IMR-90 (cell line): ENCODE results near the gene GTF2H4. TPM values are rescaled to one million over a fixed set of nuclear protein-coding genes. Genes with fewer than 3 reads are reported as not detected.

Experiments
- ATAC-seq: fragments of 200-7000 bp; cut with Tn5 transposase; 2 replicates; pipeline ENCODE4 v1.9.1; 2020; ENCODE audit warnings: low read depth, mild to moderate bottlenecking, moderate library complexity
- BruUV-seq: library from RNA; stranded (reverse); fragments of 400-500 nt; replicated peaks from 2 replicates; lab custom pipeline; 2021; lab: Mats Ljungman, UMichigan
- CTCF ChIA-PET: fragments of 300-600 bp; formaldehyde crosslinking; extraction: SDS; loops from one replicate; lab custom pipeline; 2021; ENCODE audit warnings: antibody characterized with exemption; lab: Yijun Ruan, JAX
- POLR2A ChIA-PET: fragments of 300-600 bp; sonication (Branson Sonifier 250); formaldehyde crosslinking; loops from one replicate; lab custom pipeline; 2022; ENCODE audit warnings: antibody characterized with exemption; ENCODE audit not compliant: unreplicated experiment; lab: Charles Lee
- DNase-seq: peaks from one replicate; pipeline ENCODE4 v3.0.0; 2013
- H2AFZ ChIP-seq: replicated peaks from 2 replicates; pipeline ENCODE3; 2013; ENCODE audit warnings: low read length, mild to moderate bottlenecking; ENCODE audit not compliant: poor library complexity
- H2AK5ac ChIP-seq: 2 replicates; pipeline ENCODE4 v1.6.1; 2013; ENCODE audit warnings: low read depth, low read length, inconsistent platforms
- H2AK9ac ChIP-seq: replicated peaks from 2 replicates; pipeline ENCODE3; 2013; ENCODE audit warnings: mild to moderate bottlenecking, low read depth, low read length, moderate library complexity; ENCODE audit not compliant: poor library complexity
- H2BK120ac ChIP-seq: 2 replicates; pipeline ENCODE4 v1.6.1; 2013; ENCODE audit warnings: low read depth, low read length, inconsistent platforms
- H2BK15ac ChIP-seq: 3 replicates; pipeline ENCODE4 v1.6.1; 2013; ENCODE audit warnings: low read depth, low read length, inconsistent platforms
- H2BK20ac ChIP-seq: 2 replicates; pipeline ENCODE4 v1.6.1; 2013; ENCODE audit warnings: low read depth, mild to moderate bottlenecking, inconsistent platforms, low read length, moderate library complexity
- H2BK5ac ChIP-seq: 2 replicates; pipeline ENCODE4 v1.6.1; 2013; ENCODE audit warnings: mild to moderate bottlenecking, low read depth, low read length, inconsistent platforms; ENCODE audit not compliant: poor library complexity, severe bottlenecking
- H3K14ac ChIP-seq: replicated peaks from 2 replicates; pipeline ENCODE4 v1.6.1; 2013; ENCODE audit warnings: low read depth, low read length, inconsistent platforms
- H3K18ac ChIP-seq: 2 replicates; pipeline ENCODE4 v1.6.1; 2013; ENCODE audit warnings: low read depth, low read length, control low read depth
- H3K23ac ChIP-seq: 2 replicates; pipeline ENCODE4 v1.6.1; 2013; ENCODE audit warnings: low read depth, low read length, inconsistent platforms
- H3K27ac ChIP-seq: 2 replicates; pipeline ENCODE4 v1.5.1; 2013; ENCODE audit warnings: mild to moderate bottlenecking, control low read depth, low read length; ENCODE audit not compliant: insufficient read depth
- H3K27me3 ChIP-seq: 2 replicates; pipeline ENCODE4 v1.6.1; 2013; ENCODE audit warnings: low read length; ENCODE audit not compliant: control insufficient read depth, insufficient read depth
- H3K36me3 ChIP-seq: 2 replicates; pipeline ENCODE4 v1.6.1; 2013; ENCODE audit warnings: low read length, mixed read lengths; ENCODE audit not compliant: control insufficient read depth, insufficient read depth
- H3K4ac ChIP-seq: 2 replicates; pipeline ENCODE4 v1.6.1; 2013; ENCODE audit warnings: low read depth, low read length, inconsistent platforms
- H3K4me1 ChIP-seq: 2 replicates; pipeline ENCODE4 v1.6.1; 2013; ENCODE audit warnings: low read length, mixed read lengths; ENCODE audit not compliant: control insufficient read depth, insufficient read depth
- H3K4me2 ChIP-seq: 2 replicates; pipeline ENCODE4 v1.6.1; 2013; ENCODE audit warnings: low read depth, mild to moderate bottlenecking, control low read depth, low read length, moderate library complexity
- H3K4me3 ChIP-seq: 2 replicates; pipeline ENCODE4 v1.5.1; 2013; ENCODE audit warnings: low read depth, mild to moderate bottlenecking, control low read depth, low read length, moderate library complexity; ENCODE audit not compliant: insufficient read depth
- H3K56ac ChIP-seq: 2 replicates; pipeline ENCODE4 v1.6.1; 2013; ENCODE audit warnings: low read length, inconsistent platforms; ENCODE audit not compliant: insufficient read depth; ENCODE audit errors: extremely low read depth
- H3K79me1 ChIP-seq, 2 experiments: 2 replicates each; pipeline ENCODE4 v1.6.1; 2013; ENCODE audit warnings: low read length in 2 of 2, inconsistent platforms in 1 of 2, low read depth in 1 of 2
- H3K9ac ChIP-seq: 2 replicates; pipeline ENCODE4 v1.6.1; 2013; ENCODE audit warnings: low read depth, low read length, control low read depth
- H3K9me1 ChIP-seq: 2 replicates; pipeline ENCODE4 v1.6.1; 2013; ENCODE audit warnings: low read length, inconsistent platforms; ENCODE audit not compliant: insufficient read depth
- H3K9me3 ChIP-seq: 2 replicates; pipeline ENCODE4 v1.6.1; 2013; ENCODE audit warnings: low read length; ENCODE audit not compliant: control insufficient read depth, insufficient read depth
- H4K20me1 ChIP-seq: 2 replicates; pipeline ENCODE4 v1.6.1; 2013; ENCODE audit warnings: low read length, inconsistent platforms; ENCODE audit not compliant: insufficient read depth
- H4K5ac ChIP-seq: 2 replicates; pipeline ENCODE4 v1.6.1; 2013; ENCODE audit warnings: mild to moderate bottlenecking, low read depth, low read length, control low read depth
- H4K8ac ChIP-seq, 2 experiments: 2 replicates each; pipeline ENCODE4 v1.6.1; 2013; ENCODE audit warnings: low read depth in 2 of 2, low read length in 2 of 2, control low read depth in 1 of 2, inconsistent platforms in 1 of 2
- H4K91ac ChIP-seq: 2 replicates; pipeline ENCODE4 v1.6.1; 2013; ENCODE audit warnings: low read depth, low read length, inconsistent platforms; ENCODE audit not compliant: insufficient read depth
- BHLHE40 ChIP-seq: fragments of 150-350 bp; IDR thresholded peaks from 2 replicates; pipeline ENCODE4 v1.6.1; 2016; ENCODE audit warnings: mild to moderate bottlenecking, low read depth, low read length
- CEBPB ChIP-seq: IDR thresholded peaks from 2 replicates; pipeline ENCODE4 v1.6.1; 2012; ENCODE audit warnings: low read depth, low read length, improper control_type of control experiment
- CHD1 ChIP-seq: IDR thresholded peaks from 2 replicates; pipeline ENCODE4 v1.6.1; 2012; ENCODE audit warnings: low read depth, low read length, improper control_type of control experiment
- FOS ChIP-seq: fragments of 150-350 bp; IDR thresholded peaks from 2 replicates; pipeline ENCODE4 v1.6.1; 2016; ENCODE audit warnings: low read depth, low read length
- MAFK ChIP-seq: IDR thresholded peaks from 2 replicates; pipeline ENCODE4 v1.6.1; 2012; ENCODE audit warnings: low read depth, low read length, improper control_type of control experiment
- MAZ ChIP-seq: IDR thresholded peaks from 2 replicates; pipeline ENCODE4 v1.6.1; 2012; ENCODE audit warnings: low read depth, mild to moderate bottlenecking, low read length, improper control_type of control experiment, moderate library complexity, borderline replicate concordance
- MXI1 ChIP-seq: IDR thresholded peaks from 2 replicates; pipeline ENCODE4 v1.6.1; 2012; ENCODE audit warnings: low read depth, mild to moderate bottlenecking, low read length, moderate library complexity, borderline replicate concordance
- NFE2L2 ChIP-seq: fragments of 150-350 bp; IDR thresholded peaks from 2 replicates; pipeline ENCODE4 v1.6.1; 2016; ENCODE audit warnings: low read depth, mild to moderate bottlenecking, low read length
- POLR2A ChIP-seq: IDR thresholded peaks from 2 replicates; pipeline ENCODE4 v1.6.1; 2012; ENCODE audit warnings: mild to moderate bottlenecking, low read depth, low read length
- RAD21 ChIP-seq: IDR thresholded peaks from 2 replicates; pipeline ENCODE4 v1.6.1; 2012; ENCODE audit warnings: low read length, improper control_type of control experiment
- RCOR1 ChIP-seq: IDR thresholded peaks from 2 replicates; pipeline ENCODE4 v1.6.1; 2012; ENCODE audit warnings: mild to moderate bottlenecking, low read length, improper control_type of control experiment; ENCODE audit not compliant: insufficient replicate concordance
- RFX5 ChIP-seq: IDR thresholded peaks from 2 replicates; pipeline ENCODE4 v1.8.0; 2012; ENCODE audit warnings: low read depth, mild to moderate bottlenecking, low read length, moderate library complexity
- SMC3 ChIP-seq: fragments of 150-350 bp; IDR thresholded peaks from 2 replicates; pipeline ENCODE4 v1.6.1; 2016; ENCODE audit warnings: low read depth, mild to moderate bottlenecking, antibody characterized with exemption, low read length, moderate library complexity
- USF2 ChIP-seq: fragments of 150-350 bp; IDR thresholded peaks from 2 replicates; pipeline ENCODE4 v1.6.1; 2017; ENCODE audit warnings: mild to moderate bottlenecking, antibody characterized with exemption, low read length, low read depth
- WGBS, 2 experiments: methylation state at CpG; one replicate each; pipeline versions ENCODE4 v1.1.5 to v1.1.7; 2013; ENCODE audit warnings: missing lambda C conversion rate in 2 of 2; ENCODE audit not compliant: insufficient read length in 1 of 2; ENCODE audit errors: extremely low coverage in 2 of 2; 5-methylcytosine and 5-hydroxymethylcytosine counted together
- dilution Hi-C: fragments of 300-500 bp; cut with HindIII; formaldehyde crosslinking; loops from one replicate; pipeline ENCODE4 v1.14.3; 2018; ENCODE audit warnings: low sequenced_read_pairs; ENCODE audit not compliant: unreplicated experiment
- in situ Hi-C: fragments of 300-500 bp; cut with MboI; formaldehyde crosslinking; loops from 3 replicates; pipeline ENCODE4 v1.14.3; 2019; ENCODE audit warnings: low sequenced_read_pairs, inconsistent platforms, mixed read lengths
- intact Hi-C: fragments of 100-400 bp; cut with micrococcal nuclease; formaldehyde crosslinking; loops from 2 replicates; pipeline ENCODE4 v1.10.0; 2022
- polyA plus RNA-seq, 3 experiments: library from polyadenylated mRNA; depleted of rRNA; stranded (reverse); fragments of >200 nt; gene quantifications; 2 replicates each; pipeline ENCODE4 v1.2.3, GENCODE V29; 2012; ENCODE audit warnings: low replicate concordance in 1 of 3
- total RNA-seq: library from RNA; depleted of rRNA; stranded (reverse); fragments of >200 nt; gene quantifications from 2 replicates; pipeline ENCODE4 v1.2.3, GENCODE V29; 2012
- TF ChIP-seq, protein P1 (sequence below): conservative IDR thresholded peaks from 2 replicates; pipeline ENCODE4 v1.5.1; 2012; ENCODE audit warnings: mild to moderate bottlenecking, low read depth, low read length, improper control_type of control experiment
- TF ChIP-seq, protein P2 (sequence below): fragments of 150-350 bp; IDR thresholded peaks from 2 replicates; pipeline ENCODE4 v1.6.1; 2016; ENCODE audit warnings: low read depth, mild to moderate bottlenecking, low read length, moderate library complexity, borderline replicate concordance

The GTF2H4 gene
- total and polyA plus RNA-seq, 2 of the 4 experiments (the other 2 are of a cell fraction), result 13.4 to 30.8 TPM

DNA sequence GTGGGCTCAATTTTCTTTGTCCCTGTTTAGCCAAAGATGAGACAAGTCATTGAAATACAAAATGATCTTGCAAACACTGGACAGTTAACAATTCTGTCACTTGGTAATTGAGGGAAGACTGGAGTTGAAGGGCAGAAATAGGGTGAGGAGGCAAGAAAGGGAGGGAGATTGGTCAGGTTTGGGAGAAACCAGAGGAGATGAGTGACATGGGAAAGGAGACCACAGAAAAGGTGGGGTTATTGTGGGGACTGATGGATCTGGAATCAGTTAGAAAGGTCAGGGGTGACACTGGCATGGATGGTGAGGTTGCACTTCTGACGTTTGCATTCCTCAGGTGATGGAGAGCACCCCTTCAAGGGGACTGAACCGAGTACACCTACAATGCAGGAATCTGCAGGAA is 693 bp downstream of the GTF2H4 start:
- Histone ChIP-seq H3K79me1 (peaks cover 13 to 19% of the 10 kb centered on the region in 2 experiments), H2AFZ (peak overlapping the region; percentile 96), H3K36me3 (peaks cover 17% of the 10 kb centered on the region), H3K56ac (0 out of 2 replicates have a peak overlapping the region, but pooled peaks have one; percentile 56), H2BK5ac (no peak overlapping the region), H3K23ac (peak overlapping the region; percentile 80; the same call in 1 of the 2 replicates), H4K5ac (peak overlapping the region; percentile 87), H3K14ac (peak overlapping the region; percentile 96), H2AK5ac (peak overlapping the region; percentile 69; the same call in 1 of the 2 replicates), H3K9me1 (no peaks in the 10 kb centered on the region), H3K27me3 (no peaks in the 10 kb centered on the region), H3K4ac (peak overlapping the region; percentile 96), H3K4me1 (peaks cover 7% of the 10 kb centered on the region), H3K18ac (no peak overlapping the region), H3K4me3 (peak overlapping the region; percentile 96), H2AK9ac (peak overlapping the region; percentile 96), H3K4me2 (peak overlapping the region; percentile 86), H3K9ac (peak overlapping the region; percentile 95), H3K27ac (peak overlapping the region; percentile 77), H4K8ac (peak overlapping the region; percentile 86 to 95; a peak in 3 of 4 replicates), H2BK15ac (no peak overlapping the region), H2BK20ac (no peak overlapping the region), H4K20me1 (no peaks in the 10 kb centered on the region), H4K91ac (no peak overlapping the region; the same call in 1 of the 2 replicates), H3K9me3 (no peaks in the 10 kb centered on the region), H2BK120ac (no peak overlapping the region)
- DNase-seq, result no peak
- intact Hi-C loops (loop anchor here (1.0 kb wide), 1 partner anchor 80 kb away; no protein-coding TSS in a partner anchor), in situ Hi-C loops (no loop called here), dilution Hi-C loops (no loop called here)
- WGBS, 2 experiments, result no CpG with 5 or more reads among the region's 2 CpGs
- TF ChIP-seq MAZ, result no peak
- no peak for TF ChIP-seq RAD21
- TF ChIP-seq CHD1, result no peak
- no peak for TF ChIP-seq NFE2L2
- no peak for TF ChIP-seq FOS
- TF ChIP-seq, protein P1, sequence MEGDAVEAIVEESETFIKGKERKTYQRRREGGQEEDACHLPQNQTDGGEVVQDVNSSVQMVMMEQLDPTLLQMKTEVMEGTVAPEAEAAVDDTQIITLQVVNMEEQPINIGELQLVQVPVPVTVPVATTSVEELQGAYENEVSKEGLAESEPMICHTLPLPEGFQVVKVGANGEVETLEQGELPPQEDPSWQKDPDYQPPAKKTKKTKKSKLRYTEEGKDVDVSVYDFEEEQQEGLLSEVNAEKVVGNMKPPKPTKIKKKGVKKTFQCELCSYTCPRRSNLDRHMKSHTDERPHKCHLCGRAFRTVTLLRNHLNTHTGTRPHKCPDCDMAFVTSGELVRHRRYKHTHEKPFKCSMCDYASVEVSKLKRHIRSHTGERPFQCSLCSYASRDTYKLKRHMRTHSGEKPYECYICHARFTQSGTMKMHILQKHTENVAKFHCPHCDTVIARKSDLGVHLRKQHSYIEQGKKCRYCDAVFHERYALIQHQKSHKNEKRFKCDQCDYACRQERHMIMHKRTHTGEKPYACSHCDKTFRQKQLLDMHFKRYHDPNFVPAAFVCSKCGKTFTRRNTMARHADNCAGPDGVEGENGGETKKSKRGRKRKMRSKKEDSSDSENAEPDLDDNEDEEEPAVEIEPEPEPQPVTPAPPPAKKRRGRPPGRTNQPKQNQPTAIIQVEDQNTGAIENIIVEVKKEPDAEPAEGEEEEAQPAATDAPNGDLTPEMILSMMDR, result no peak
- no peak for TF ChIP-seq CEBPB
- TF ChIP-seq, protein P2, sequence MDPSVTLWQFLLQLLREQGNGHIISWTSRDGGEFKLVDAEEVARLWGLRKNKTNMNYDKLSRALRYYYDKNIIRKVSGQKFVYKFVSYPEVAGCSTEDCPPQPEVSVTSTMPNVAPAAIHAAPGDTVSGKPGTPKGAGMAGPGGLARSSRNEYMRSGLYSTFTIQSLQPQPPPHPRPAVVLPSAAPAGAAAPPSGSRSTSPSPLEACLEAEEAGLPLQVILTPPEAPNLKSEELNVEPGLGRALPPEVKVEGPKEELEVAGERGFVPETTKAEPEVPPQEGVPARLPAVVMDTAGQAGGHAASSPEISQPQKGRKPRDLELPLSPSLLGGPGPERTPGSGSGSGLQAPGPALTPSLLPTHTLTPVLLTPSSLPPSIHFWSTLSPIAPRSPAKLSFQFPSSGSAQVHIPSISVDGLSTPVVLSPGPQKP, result no peak
- no peak for TF ChIP-seq RCOR1
- no peak for TF ChIP-seq MAFK
- no peak for TF ChIP-seq BHLHE40
- no peak for TF ChIP-seq SMC3
- no peak for TF ChIP-seq POLR2A
- no peak for TF ChIP-seq USF2
- no peak for TF ChIP-seq MXI1
- no peak for TF ChIP-seq RFX5
- CTCF ChIA-PET, result interaction anchor here (2.5 kb wide), 1 partner anchor 171 kb away, joined by 8 read pairs; no protein-coding TSS in a partner anchor
- no peak for ATAC-seq
- POLR2A ChIA-PET, result no interaction called here
- no TSS peak for BruUV-seq
